GM19239 (cell line): ENCODE measurements around the gene FGD5.

Experiments used
- DNase-seq: peaks from one replicate; pipeline ENCODE4 v3.0.0; 2011; ENCODE audit warnings: low spot score; ENCODE audit not compliant: insufficient read length
- FAIRE-seq: peaks from 2 replicates; lab custom pipeline; 2011; peaks lifted over from hg19 to GRCh38; lab: Jason Lieb, UNC

FGD5 gene

GRCh38 chr3:14947100-14947885 lies 128.5 kb downstream of the FGD5 start, which contains the start of gene NR2C2:
Gene NR2C2 (plus strand): TSS chr3:14947583. CDS start chr3:15003915, 56,332 bp downstream.
- FAIRE-seq (peak; percentile 71), DNase-seq (peak; percentile 64)

- FAIRE-seq (peak; percentile 88), DNase-seq (peak; percentile 93)
Observed at GRCh38 chr3:14947886-14948608, 129.3 kb downstream of the FGD5 start.

GRCh38 chr3:14948609-14949038 lies 129.9 kb downstream of the FGD5 start:
- no peak for FAIRE-seq
- no peak for DNase-seq

- no peak for FAIRE-seq
- DNase-seq = no peak
Observed at GRCh38 chr3:14949126-14949525, 130.4 kb downstream of the FGD5 start.

- FAIRE-seq = no peak
Observed at GRCh38 chr3:14950274-14950673, 131.5 kb downstream of the FGD5 start.

GRCh38 chr3:14957153-14957552 lies 138.4 kb downstream of the FGD5 start:
- FAIRE-seq (peak; percentile 79), DNase-seq (no peak)

More at GRCh38 chr3:14950274-14950673, 131.5 kb downstream of the FGD5 start:
- no peak for DNase-seq

GRCh38 chr3:14957925-14958324 lies 139.2 kb downstream of the FGD5 start:
- FAIRE-seq (peak; percentile 52), DNase-seq (no peak)

GRCh38 chr3:14959359-14959943 lies 140.7 kb downstream of the FGD5 start:
- DNase-seq (no peak), FAIRE-seq (peak; percentile 92)

GRCh38 chr3:14962762-14963161 lies 144.0 kb downstream of the FGD5 start:
- FAIRE-seq = no peak
- no peak for DNase-seq

GRCh38 chr3:14967285-14967684 lies 148.5 kb downstream of the FGD5 start:
- FAIRE-seq (no peak), DNase-seq (no peak)

GRCh38 chr3:14969671-14970070 lies 150.9 kb downstream of the FGD5 start:
- DNase-seq (no peak), FAIRE-seq (no peak)

- FAIRE-seq (no peak), DNase-seq (no peak)
Observed at GRCh38 chr3:14976317-14976716, 157.6 kb downstream of the FGD5 start.

GRCh38 chr3:14980689-14981088 lies 161.9 kb downstream of the FGD5 start:
- no peak for DNase-seq
- FAIRE-seq = peak; percentile 52
